Measurements from ENCODE around the gene NINJ1.

Gene NINJ1

DNA sequence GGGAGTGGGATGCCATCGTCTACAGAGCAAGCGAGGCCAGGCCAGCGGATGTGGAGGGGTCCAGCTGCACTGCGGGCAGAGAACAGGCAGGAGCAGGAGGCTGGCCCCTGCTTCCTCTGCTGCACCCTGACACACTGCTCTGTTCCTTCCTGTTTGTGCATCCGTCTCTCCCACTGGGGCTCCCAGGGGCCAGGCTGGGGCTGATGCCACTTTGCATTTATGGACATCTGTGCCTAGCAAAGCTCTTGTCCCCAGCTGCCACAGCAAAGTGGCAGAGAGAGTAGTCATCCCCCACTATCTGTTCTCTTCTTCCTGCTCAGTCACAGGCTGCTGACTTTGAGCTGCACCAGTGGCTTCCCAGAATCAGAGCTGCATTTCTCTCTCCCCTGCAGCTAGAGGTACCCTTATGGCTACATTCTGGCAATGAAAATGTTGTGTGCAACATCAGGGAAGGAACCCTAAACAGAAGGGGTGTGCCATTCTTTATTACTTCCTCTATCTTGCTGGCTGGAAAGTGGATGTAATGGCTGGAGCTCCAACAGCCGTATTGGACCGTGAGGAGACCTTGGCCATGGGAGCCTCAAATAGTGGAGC, 4.2 kb upstream of the NINJ1 start:
- Histone ChIP-seq H3K9ac (ENCODE audit: low read depth, low read length) (no peak overlapping the region), H3K4me3 (ENCODE audit: low read depth, low read length) (no peak overlapping the region), H3K9me3 (ENCODE audit: control insufficient read depth, insufficient read depth, low read length) (no peaks in the 10 kb centered on the region), H3K27me3 (ENCODE audit: control insufficient read depth, insufficient read depth, low read length) (peaks cover 7% of the 10 kb centered on the region), H3K4me1 (ENCODE audit: control insufficient read depth, insufficient read depth, low read length) (no peaks in the 10 kb centered on the region), H3K36me3 (ENCODE audit: control insufficient read depth, insufficient read depth, low read length) (peaks cover 4% of the 10 kb centered on the region)

GRCh38 chr9:93137362-93137761, 3.3 kb upstream of the NINJ1 start:
- Histone ChIP-seq H3K4me3 (ENCODE audit: low read depth, low read length) (no peak overlapping the region), H3K27me3 (ENCODE audit: control insufficient read depth, insufficient read depth, low read length) (peaks cover 7% of the 10 kb centered on the region), H3K4me1 (ENCODE audit: control insufficient read depth, insufficient read depth, low read length) (peaks cover 3% of the 10 kb centered on the region), H3K9me3 (ENCODE audit: control insufficient read depth, insufficient read depth, low read length) (no peaks in the 10 kb centered on the region), H3K9ac (ENCODE audit: low read depth, low read length) (no peak overlapping the region), H3K36me3 (ENCODE audit: control insufficient read depth, insufficient read depth, low read length) (peaks cover 4% of the 10 kb centered on the region)

DNA sequence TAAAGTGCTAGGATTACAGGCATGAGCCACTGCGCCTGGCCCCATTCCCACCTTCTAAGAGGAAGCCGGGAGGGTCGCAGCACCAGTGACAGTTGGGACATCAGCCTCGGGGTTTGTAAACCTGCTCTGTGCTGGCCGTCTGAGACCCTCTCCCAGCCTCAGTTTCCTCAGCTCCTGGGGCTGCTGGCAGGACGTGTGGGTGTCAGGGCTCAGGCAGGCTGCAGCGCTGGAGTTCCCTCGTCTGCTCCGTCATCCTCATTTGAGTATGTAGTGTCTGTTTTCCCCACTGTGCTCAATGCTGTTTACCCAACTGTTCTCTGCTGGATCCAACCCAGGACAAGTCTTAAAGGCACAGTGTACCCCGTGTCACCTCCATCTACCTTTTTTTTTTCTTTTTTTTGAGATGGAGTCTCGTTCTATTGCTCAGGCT, 2.0 kb upstream of the NINJ1 start:
- no peaks in the 10 kb centered on the region for H3K9me3 ChIP-seq (ENCODE audit: control insufficient read depth, insufficient read depth, low read length)
- H3K27me3 ChIP-seq (ENCODE audit: control insufficient read depth, insufficient read depth, low read length) = peaks cover 7% of the 10 kb centered on the region
- no peak overlapping the region for H3K9ac ChIP-seq (ENCODE audit: low read depth, low read length)
- H3K4me3 ChIP-seq (ENCODE audit: low read depth, low read length) = no peak overlapping the region
- peaks cover 4% of the 10 kb centered on the region for H3K36me3 ChIP-seq (ENCODE audit: control insufficient read depth, insufficient read depth, low read length)
- peaks cover 3% of the 10 kb centered on the region for H3K4me1 ChIP-seq (ENCODE audit: control insufficient read depth, insufficient read depth, low read length)

DNA sequence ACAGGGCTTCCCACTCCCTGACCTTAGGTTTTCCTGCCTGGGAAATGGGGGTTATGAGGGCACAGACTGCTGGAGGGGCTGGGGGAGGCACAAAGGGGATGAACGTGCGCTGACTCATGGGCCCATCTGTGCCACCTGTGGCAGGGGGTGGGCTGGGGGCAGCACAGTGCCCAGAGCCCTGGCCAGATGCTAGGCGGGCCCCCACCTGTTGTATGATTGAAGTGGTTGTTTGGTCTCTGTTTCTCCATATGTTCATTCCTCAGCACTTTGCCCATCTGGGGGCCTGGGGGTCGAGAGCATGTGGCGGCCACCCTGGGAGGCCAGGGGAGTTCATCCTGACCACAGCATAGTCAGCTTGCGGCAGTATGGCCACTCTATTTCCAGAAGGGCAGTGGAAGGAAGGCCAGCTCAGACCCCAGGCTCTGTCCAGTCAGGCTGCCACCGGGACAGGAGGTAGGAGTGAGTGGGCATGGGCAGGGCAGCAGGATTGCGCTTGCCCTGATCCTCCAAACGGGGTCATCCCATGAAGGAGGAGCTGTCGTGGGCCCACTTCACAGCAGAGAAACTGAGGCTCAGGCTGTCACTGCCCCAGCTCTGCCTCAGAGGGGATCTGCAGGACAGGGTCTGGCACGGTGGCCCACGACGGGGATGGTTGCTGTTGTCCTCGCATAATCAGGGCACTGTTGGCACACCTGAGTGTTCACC, 841 bp upstream of the NINJ1 start:
- H3K9ac ChIP-seq (ENCODE audit: low read depth, low read length) = no peak overlapping the region
- peaks cover 7% of the 10 kb centered on the region for H3K27me3 ChIP-seq (ENCODE audit: control insufficient read depth, insufficient read depth, low read length)
- peak overlapping the region; percentile 70 for H3K4me3 ChIP-seq (ENCODE audit: low read depth, low read length)
- peaks cover 4% of the 10 kb centered on the region for H3K36me3 ChIP-seq (ENCODE audit: control insufficient read depth, insufficient read depth, low read length)
- peaks cover 3% of the 10 kb centered on the region for H3K4me1 ChIP-seq (ENCODE audit: control insufficient read depth, insufficient read depth, low read length)
- H3K9me3 ChIP-seq (ENCODE audit: control insufficient read depth, insufficient read depth, low read length) = no peaks in the 10 kb centered on the region

DNA sequence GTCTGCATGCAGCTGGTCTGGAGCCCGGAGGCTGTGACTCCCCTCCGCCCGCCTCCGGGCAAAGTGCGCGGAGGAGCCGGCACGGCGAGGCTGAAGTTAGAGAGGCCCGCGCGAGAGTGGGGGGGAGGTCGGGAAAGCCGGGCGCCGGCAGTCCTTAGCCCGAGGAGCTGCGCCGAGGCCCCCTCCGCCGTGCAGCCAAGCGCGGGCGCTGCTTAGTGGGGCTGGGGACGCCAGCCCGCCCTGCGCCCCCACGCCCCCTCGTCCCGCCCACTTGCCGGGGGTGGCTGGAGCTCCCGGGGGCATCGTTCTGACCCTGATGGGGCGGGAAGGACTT, 403 bp downstream of the NINJ1 start:
- no peak overlapping the region for H3K9ac ChIP-seq (ENCODE audit: low read depth, low read length)
- H3K9me3 ChIP-seq (ENCODE audit: control insufficient read depth, insufficient read depth, low read length) = no peaks in the 10 kb centered on the region
- peaks cover 7% of the 10 kb centered on the region for H3K27me3 ChIP-seq (ENCODE audit: control insufficient read depth, insufficient read depth, low read length)
- peaks cover 3% of the 10 kb centered on the region for H3K4me1 ChIP-seq (ENCODE audit: control insufficient read depth, insufficient read depth, low read length)
- peaks cover 4% of the 10 kb centered on the region for H3K36me3 ChIP-seq (ENCODE audit: control insufficient read depth, insufficient read depth, low read length)
- H3K4me3 ChIP-seq (ENCODE audit: low read depth, low read length) = peak overlapping the region; percentile 63

DNA sequence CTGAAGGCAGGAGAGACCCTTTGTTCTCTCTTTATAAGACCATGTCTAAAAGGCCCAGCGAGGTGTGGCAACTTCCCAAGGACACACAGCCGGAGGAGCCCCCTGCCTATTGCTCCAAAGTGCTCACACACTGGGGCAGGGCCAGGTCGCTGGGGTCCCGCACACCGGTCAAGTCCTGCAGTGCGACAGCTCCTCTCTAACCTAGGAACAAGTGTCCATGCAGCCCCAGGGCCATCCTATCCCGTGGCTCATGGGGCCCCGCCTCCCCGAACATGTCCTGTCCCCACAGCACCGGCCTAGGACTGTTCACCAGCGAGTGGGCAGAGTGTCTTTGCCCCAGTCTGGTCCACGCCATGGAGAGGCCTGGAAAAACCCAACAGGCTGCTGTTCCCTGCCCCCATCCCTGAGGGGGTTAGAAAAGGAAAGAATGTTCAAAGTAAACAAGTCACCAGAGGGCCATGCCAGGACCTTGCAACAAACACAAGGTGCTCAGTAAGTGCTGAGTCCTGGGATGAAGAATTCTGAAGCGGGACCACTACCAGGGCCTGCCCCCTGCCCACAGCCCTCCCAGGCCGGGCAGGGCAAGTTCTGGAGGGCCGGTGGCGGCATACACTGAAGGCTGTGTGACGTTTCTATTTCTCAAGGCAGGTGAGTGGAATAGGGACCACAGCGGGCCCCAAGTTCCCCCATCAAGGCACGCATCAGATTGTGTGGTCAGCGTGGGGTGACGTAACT, 938 bp downstream of the NINJ1 start:
- H3K27me3 ChIP-seq (ENCODE audit: control insufficient read depth, insufficient read depth, low read length) = peaks cover 7% of the 10 kb centered on the region
- H3K36me3 ChIP-seq (ENCODE audit: control insufficient read depth, insufficient read depth, low read length) = peaks cover 3% of the 10 kb centered on the region
- H3K9ac ChIP-seq (ENCODE audit: low read depth, low read length) = peak overlapping the region; percentile 37
- no peaks in the 10 kb centered on the region for H3K9me3 ChIP-seq (ENCODE audit: control insufficient read depth, insufficient read depth, low read length)
- peaks cover 3% of the 10 kb centered on the region for H3K4me1 ChIP-seq (ENCODE audit: control insufficient read depth, insufficient read depth, low read length)
- H3K4me3 ChIP-seq (ENCODE audit: low read depth, low read length) = peak overlapping the region; percentile 63

GRCh38 chr9:93132287-93132927, 1.6 kb downstream of the NINJ1 start:
- H3K9me3 ChIP-seq (ENCODE audit: control insufficient read depth, insufficient read depth, low read length) = no peaks in the 10 kb centered on the region
- peak overlapping the region; percentile 63 for H3K4me3 ChIP-seq (ENCODE audit: low read depth, low read length)
- peaks cover 3% of the 10 kb centered on the region for H3K4me1 ChIP-seq (ENCODE audit: control insufficient read depth, insufficient read depth, low read length)
- peaks cover 7% of the 10 kb centered on the region for H3K27me3 ChIP-seq (ENCODE audit: control insufficient read depth, insufficient read depth, low read length)
- peak overlapping the region; percentile 37 for H3K9ac ChIP-seq (ENCODE audit: low read depth, low read length)
- no peaks in the 10 kb centered on the region for H3K36me3 ChIP-seq (ENCODE audit: control insufficient read depth, insufficient read depth, low read length)

- H3K36me3 ChIP-seq (ENCODE audit: control insufficient read depth, insufficient read depth, low read length) = no peaks in the 10 kb centered on the region
- no peak overlapping the region for H3K9ac ChIP-seq (ENCODE audit: low read depth, low read length)
- peaks cover 3% of the 10 kb centered on the region for H3K4me1 ChIP-seq (ENCODE audit: control insufficient read depth, insufficient read depth, low read length)
Observed at GRCh38 chr9:93131599-93132286, 2.3 kb downstream of the NINJ1 start.

GRCh38 chr9:93130861-93131481, 3.1 kb downstream of the NINJ1 start:
- Histone ChIP-seq H3K4me1 (ENCODE audit: control insufficient read depth, insufficient read depth, low read length) (peaks cover 3% of the 10 kb centered on the region), H3K4me3 (ENCODE audit: low read depth, low read length) (no peak overlapping the region), H3K9me3 (ENCODE audit: control insufficient read depth, insufficient read depth, low read length) (no peaks in the 10 kb centered on the region), H3K9ac (ENCODE audit: low read depth, low read length) (no peak overlapping the region), H3K36me3 (ENCODE audit: control insufficient read depth, insufficient read depth, low read length) (peaks cover 3% of the 10 kb centered on the region), H3K27me3 (ENCODE audit: control insufficient read depth, insufficient read depth, low read length) (peaks cover 7% of the 10 kb centered on the region)

More at GRCh38 chr9:93131599-93132286, 2.3 kb downstream of the NINJ1 start:
- peaks cover 7% of the 10 kb centered on the region for H3K27me3 ChIP-seq (ENCODE audit: control insufficient read depth, insufficient read depth, low read length)
- no peaks in the 10 kb centered on the region for H3K9me3 ChIP-seq (ENCODE audit: control insufficient read depth, insufficient read depth, low read length)
- H3K4me3 ChIP-seq (ENCODE audit: low read depth, low read length) = no peak overlapping the region

DNA sequence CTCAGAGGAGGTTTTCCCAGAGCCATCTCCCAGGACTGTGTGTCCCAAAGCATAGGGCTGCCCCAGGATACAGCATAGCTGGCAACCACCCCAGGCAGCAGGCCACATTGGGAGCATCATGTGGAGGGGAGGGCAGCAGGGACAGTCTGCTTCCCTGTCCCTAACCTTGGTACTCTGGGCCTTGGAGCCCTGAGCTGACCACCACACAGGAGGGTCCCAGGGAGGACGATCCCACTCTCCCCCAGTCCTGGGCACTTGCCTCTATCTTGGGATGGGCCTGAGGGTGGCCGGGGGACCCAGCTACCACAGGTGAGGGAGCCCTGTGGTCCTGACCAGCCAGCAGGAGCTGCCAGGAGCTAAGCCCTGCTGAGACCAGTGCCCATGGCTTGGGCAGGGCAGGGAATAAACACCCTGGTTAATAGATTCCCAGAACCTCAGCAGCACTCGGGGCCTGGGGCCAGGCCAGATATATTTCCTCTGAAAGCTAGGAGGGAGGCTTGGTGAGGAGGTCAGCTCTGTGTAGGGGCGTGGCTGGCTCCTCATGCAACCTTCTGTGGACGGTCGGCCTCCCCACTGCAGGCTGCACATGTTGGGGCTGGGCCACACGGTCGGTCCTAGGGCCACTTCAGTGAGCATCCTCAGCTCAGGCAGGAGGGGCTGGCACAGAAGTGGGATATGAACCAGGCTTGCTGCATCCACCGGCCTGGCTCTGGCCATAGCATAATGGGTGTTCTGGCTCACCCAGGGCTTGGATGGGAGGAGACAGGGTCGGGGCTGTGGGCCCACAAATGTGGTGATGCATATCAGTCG, 4.2 kb downstream of the NINJ1 start:
- Histone ChIP-seq H3K27me3 (ENCODE audit: control insufficient read depth, insufficient read depth, low read length) (peaks cover 2% of the 10 kb centered on the region), H3K4me1 (ENCODE audit: control insufficient read depth, insufficient read depth, low read length) (peaks cover 3% of the 10 kb centered on the region), H3K9ac (ENCODE audit: low read depth, low read length) (no peak overlapping the region), H3K9me3 (ENCODE audit: control insufficient read depth, insufficient read depth, low read length) (no peaks in the 10 kb centered on the region), H3K36me3 (ENCODE audit: control insufficient read depth, insufficient read depth, low read length) (peaks cover 7% of the 10 kb centered on the region), H3K4me3 (ENCODE audit: low read depth, low read length) (no peak overlapping the region)
